ENCODE results near the gene FAM89B.

The FAM89B gene

GRCh38 chr11:65591939-65592857 is 19.9 kb downstream of the FAM89B start:
- Histone ChIP-seq H3K9ac (ENCODE audit: low read depth, low read length) (peak overlapping the region; percentile 57), H3K4me1 (ENCODE audit: insufficient read depth, low read length) (peaks cover 17% of the 10 kb centered on the region; the same call in 1 of the 2 replicates), H3K9me3 (ENCODE audit: control insufficient read depth, insufficient read depth, low read length) (no peaks in the 10 kb centered on the region), H3K36me3 (ENCODE audit: insufficient read depth, low read length) (no peaks in the 10 kb centered on the region)

- no peaks in the 10 kb centered on the region for H3K9me3 ChIP-seq (ENCODE audit: control insufficient read depth, insufficient read depth, low read length)
- no peaks in the 10 kb centered on the region for H3K36me3 ChIP-seq (ENCODE audit: insufficient read depth, low read length)
- peak overlapping the region; percentile 57; the same call in 1 of the 2 replicates for H3K9ac ChIP-seq (ENCODE audit: low read depth, low read length)
- H3K4me1 ChIP-seq (ENCODE audit: insufficient read depth, low read length) = peaks cover 9% of the 10 kb centered on the region; the same call in 1 of the 2 replicates
Observed at GRCh38 chr11:65592858-65593517, 20.6 kb downstream of the FAM89B start.

- Histone ChIP-seq H3K36me3 (ENCODE audit: insufficient read depth, low read length) (no peaks in the 10 kb centered on the region), H3K9ac (ENCODE audit: low read depth, low read length) (no peak overlapping the region), H3K4me1 (ENCODE audit: insufficient read depth, low read length) (peaks cover 3% of the 10 kb centered on the region; the same call in 1 of the 2 replicates), H3K9me3 (ENCODE audit: control insufficient read depth, insufficient read depth, low read length) (no peaks in the 10 kb centered on the region)
Observed at GRCh38 chr11:65593518-65594414, 21.4 kb downstream of the FAM89B start.

- no peaks in the 10 kb centered on the region for H3K9me3 ChIP-seq (ENCODE audit: control insufficient read depth, insufficient read depth, low read length)
- no peaks in the 10 kb centered on the region for H3K36me3 ChIP-seq (ENCODE audit: insufficient read depth, low read length)
- H3K4me1 ChIP-seq (ENCODE audit: insufficient read depth, low read length) = no peaks in the 10 kb centered on the region; the same call in 1 of the 2 replicates
- H3K9ac ChIP-seq (ENCODE audit: low read depth, low read length) = no peak overlapping the region
Observed at GRCh38 chr11:65595131-65595530, 22.8 kb downstream of the FAM89B start.

- Histone ChIP-seq H3K36me3 (ENCODE audit: insufficient read depth, low read length) (no peaks in the 10 kb centered on the region), H3K9me3 (ENCODE audit: control insufficient read depth, insufficient read depth, low read length) (no peaks in the 10 kb centered on the region), H3K9ac (ENCODE audit: low read depth, low read length) (no peak within 1 kb of the TSS), H3K4me1 (ENCODE audit: insufficient read depth, low read length) (no peaks in the 10 kb centered on the region; the same call in 1 of the 2 replicates)
Observed at GRCh38 chr11:65595543-65596281, 23.4 kb downstream of the FAM89B start, which contains the start of gene KCNK7. Gene KCNK7 (minus strand): TSS chr11:65595800. CDS start chr11:65595772, 28 bp downstream.

GRCh38 chr11:65596520-65596919 is 24.2 kb downstream of the FAM89B start:
- no peaks in the 10 kb centered on the region; the same call in 1 of the 2 replicates for H3K4me1 ChIP-seq (ENCODE audit: insufficient read depth, low read length)
- H3K36me3 ChIP-seq (ENCODE audit: insufficient read depth, low read length) = no peaks in the 10 kb centered on the region
- H3K9me3 ChIP-seq (ENCODE audit: control insufficient read depth, insufficient read depth, low read length) = no peaks in the 10 kb centered on the region
- no peak overlapping the region for H3K9ac ChIP-seq (ENCODE audit: low read depth, low read length)

- Histone ChIP-seq H3K4me1 (ENCODE audit: insufficient read depth, low read length) (no peaks in the 10 kb centered on the region; the same call in 1 of the 2 replicates), H3K9me3 (ENCODE audit: control insufficient read depth, insufficient read depth, low read length) (no peaks in the 10 kb centered on the region), H3K9ac (ENCODE audit: low read depth, low read length) (no peak overlapping the region), H3K36me3 (ENCODE audit: insufficient read depth, low read length) (no peaks in the 10 kb centered on the region)
Observed at GRCh38 chr11:65598258-65598699, 25.9 kb downstream of the FAM89B start.

GRCh38 chr11:65599216-65599954 is 27.0 kb downstream of the FAM89B start:
- H3K36me3 ChIP-seq (ENCODE audit: insufficient read depth, low read length) = no peaks in the 10 kb centered on the region
- H3K4me1 ChIP-seq (ENCODE audit: insufficient read depth, low read length) = no peaks in the 10 kb centered on the region
- H3K9me3 ChIP-seq (ENCODE audit: control insufficient read depth, insufficient read depth, low read length) = no peaks in the 10 kb centered on the region
- no peak overlapping the region for H3K9ac ChIP-seq (ENCODE audit: low read depth, low read length)

GRCh38 chr11:65599955-65600246 is 27.6 kb downstream of the FAM89B start:
- H3K9me3 ChIP-seq (ENCODE audit: control insufficient read depth, insufficient read depth, low read length) = no peaks in the 10 kb centered on the region
- H3K36me3 ChIP-seq (ENCODE audit: insufficient read depth, low read length) = no peaks in the 10 kb centered on the region
- H3K9ac ChIP-seq (ENCODE audit: low read depth, low read length) = no peak overlapping the region
- H3K4me1 ChIP-seq (ENCODE audit: insufficient read depth, low read length) = no peaks in the 10 kb centered on the region

GRCh38 chr11:65604258-65604657 is 31.9 kb downstream of the FAM89B start:
- Histone ChIP-seq H3K36me3 (ENCODE audit: insufficient read depth, low read length) (peaks cover 5% of the 10 kb centered on the region; the same call in 1 of the 2 replicates), H3K4me1 (ENCODE audit: insufficient read depth, low read length) (no peaks in the 10 kb centered on the region), H3K9me3 (ENCODE audit: control insufficient read depth, insufficient read depth, low read length) (no peaks in the 10 kb centered on the region), H3K9ac (ENCODE audit: low read depth, low read length) (no peak overlapping the region)

GRCh38 chr11:65606876-65607613 is 34.7 kb downstream of the FAM89B start:
- Histone ChIP-seq H3K9ac (ENCODE audit: low read depth, low read length) (peak overlapping the region; percentile 32; the same call in 1 of the 2 replicates), H3K36me3 (ENCODE audit: insufficient read depth, low read length) (peaks cover 5% of the 10 kb centered on the region; the same call in 1 of the 2 replicates), H3K9me3 (ENCODE audit: control insufficient read depth, insufficient read depth, low read length) (no peaks in the 10 kb centered on the region), H3K4me1 (ENCODE audit: insufficient read depth, low read length) (peaks cover 4% of the 10 kb centered on the region; the same call in 1 of the 2 replicates)

- H3K9me3 ChIP-seq (ENCODE audit: control insufficient read depth, insufficient read depth, low read length) = no peaks in the 10 kb centered on the region
- peaks cover 12% of the 10 kb centered on the region; the same call in 1 of the 2 replicates for H3K4me1 ChIP-seq (ENCODE audit: insufficient read depth, low read length)
- peak overlapping the region; percentile 32; the same call in 1 of the 2 replicates for H3K9ac ChIP-seq (ENCODE audit: low read depth, low read length)
- H3K36me3 ChIP-seq (ENCODE audit: insufficient read depth, low read length) = peaks cover 5% of the 10 kb centered on the region; the same call in 1 of the 2 replicates
Observed at GRCh38 chr11:65607614-65608426, 35.5 kb downstream of the FAM89B start.
